PC-9 (cell line): ENCODE measurements around the gene FSCB.

Experiments used
- EZH2 ChIP-seq: fragments of 200-600 bp; sonication (generic); IDR thresholded peaks from 2 replicates; pipeline ENCODE4 v1.8.0; 2017; ENCODE audit warnings: antibody characterized with exemption, low read depth
- TF ChIP-seq, protein P1 (sequence below): fragments of 200-600 bp; sonication (generic); conservative IDR thresholded peaks from 2 replicates; pipeline ENCODE4 v1.6.1; 2017; ENCODE audit warnings: mixed run types, antibody characterized with exemption, mild to moderate bottlenecking, moderate library complexity

DNA sequence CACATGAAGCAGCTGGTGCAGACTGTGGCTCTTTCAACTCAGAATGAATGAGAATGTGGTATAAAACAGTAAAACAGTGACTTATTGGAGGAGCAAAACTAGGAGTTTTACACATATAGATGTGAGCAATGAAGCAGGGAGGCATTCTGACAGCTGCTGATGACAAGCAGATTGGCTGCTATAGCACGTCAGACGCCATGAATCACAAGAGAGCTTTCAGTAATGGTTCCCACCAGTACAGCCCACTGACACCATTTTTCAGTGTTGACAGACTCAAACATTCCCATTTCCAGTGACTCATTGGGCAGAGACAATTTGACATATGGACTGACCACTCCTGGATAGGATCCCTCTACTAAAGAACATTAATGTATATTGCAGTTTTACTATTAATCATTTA is 24.6 kb upstream of the FSCB start:
- TF ChIP-seq, protein P1, sequence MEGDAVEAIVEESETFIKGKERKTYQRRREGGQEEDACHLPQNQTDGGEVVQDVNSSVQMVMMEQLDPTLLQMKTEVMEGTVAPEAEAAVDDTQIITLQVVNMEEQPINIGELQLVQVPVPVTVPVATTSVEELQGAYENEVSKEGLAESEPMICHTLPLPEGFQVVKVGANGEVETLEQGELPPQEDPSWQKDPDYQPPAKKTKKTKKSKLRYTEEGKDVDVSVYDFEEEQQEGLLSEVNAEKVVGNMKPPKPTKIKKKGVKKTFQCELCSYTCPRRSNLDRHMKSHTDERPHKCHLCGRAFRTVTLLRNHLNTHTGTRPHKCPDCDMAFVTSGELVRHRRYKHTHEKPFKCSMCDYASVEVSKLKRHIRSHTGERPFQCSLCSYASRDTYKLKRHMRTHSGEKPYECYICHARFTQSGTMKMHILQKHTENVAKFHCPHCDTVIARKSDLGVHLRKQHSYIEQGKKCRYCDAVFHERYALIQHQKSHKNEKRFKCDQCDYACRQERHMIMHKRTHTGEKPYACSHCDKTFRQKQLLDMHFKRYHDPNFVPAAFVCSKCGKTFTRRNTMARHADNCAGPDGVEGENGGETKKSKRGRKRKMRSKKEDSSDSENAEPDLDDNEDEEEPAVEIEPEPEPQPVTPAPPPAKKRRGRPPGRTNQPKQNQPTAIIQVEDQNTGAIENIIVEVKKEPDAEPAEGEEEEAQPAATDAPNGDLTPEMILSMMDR: no peak
- no peak for TF ChIP-seq EZH2
